CD14-positive monocyte (primary cell): ENCODE data around the gene GNAT3. TPM values are rescaled to one million over a fixed set of nuclear protein-coding genes. Genes with fewer than 3 reads are reported as not detected.

Experiments
- DNase-seq, 3 donors: peaks; one replicate each; pipeline ENCODE4 v3.0.0-alpha.2; 2011 to 2022
- H2AFZ ChIP-seq: 2 replicates; pipeline ENCODE4 v1.6.0; 2012; ENCODE audit warnings: mild to moderate bottlenecking, low read depth, low read length, inconsistent platforms; ENCODE audit not compliant: insufficient read depth, poor library complexity, severe bottlenecking
- H3K27ac ChIP-seq, 2 donors: 1 replicate in 1 of 2; 2 replicates in 1 of 2; pipeline ENCODE4 v1.5.1; 2012 to 2013; ENCODE audit warnings: low read length in 2 of 2, control low read depth in 1 of 2, inconsistent platforms in 1 of 2, low read depth in 1 of 2, mild to moderate bottlenecking in 1 of 2
- H3K27me3 ChIP-seq, 2 donors: one replicate each; pipeline versions ENCODE4 v1.6.0 to v1.6.1; 2011 to 2013; ENCODE audit warnings: low read length in 2 of 2; ENCODE audit not compliant: control insufficient read depth in 2 of 2, insufficient read depth in 2 of 2
- H3K36me3 ChIP-seq, 2 donors: replicated peaks in 1 of 2; 1 replicate in 1 of 2; 2 replicates in 1 of 2; pipeline versions ENCODE4 v1.5.1 to v1.6.1; 2012 to 2013; ENCODE audit warnings: low read length in 2 of 2, control low read depth in 1 of 2, inconsistent platforms in 1 of 2, mild to moderate bottlenecking in 1 of 2; ENCODE audit not compliant: insufficient read depth in 2 of 2, control insufficient read depth in 1 of 2
- H3K4me1 ChIP-seq, 2 donors: 1 replicate in 1 of 2; 2 replicates in 1 of 2; pipeline versions ENCODE4 v1.5.1 to v1.6.1; 2012 to 2013; ENCODE audit warnings: low read length in 2 of 2, control low read depth in 1 of 2, inconsistent platforms in 1 of 2, mild to moderate bottlenecking in 1 of 2, moderate library complexity in 1 of 2; ENCODE audit not compliant: insufficient read depth in 2 of 2, control insufficient read depth in 1 of 2
- H3K4me2 ChIP-seq: replicated peaks from 2 replicates; pipeline ENCODE3; 2012; ENCODE audit warnings: low read length, moderate library complexity, mild to moderate bottlenecking; ENCODE audit not compliant: poor library complexity, severe bottlenecking; ENCODE audit errors: extremely low read depth
- H3K4me3 ChIP-seq, 3 experiments: fragments of 200-600 bp in 1 of 3; sonication (generic) in 1 of 3; replicated peaks in 1 of 3; 1 replicate in 2 of 3; 2 replicates in 1 of 3; pipeline ENCODE4 v1.5.1; 2011 to 2013; ENCODE audit warnings: low read length in 3 of 3, mild to moderate bottlenecking in 3 of 3, control low read depth in 2 of 3, low read depth in 2 of 3, inconsistent platforms in 1 of 3, moderate library complexity in 1 of 3
- H3K79me2 ChIP-seq: 2 replicates; pipeline ENCODE4 v1.6.0; 2012; ENCODE audit warnings: mild to moderate bottlenecking, control low read depth, inconsistent platforms, low read length, moderate library complexity; ENCODE audit not compliant: insufficient read depth
- H3K9ac ChIP-seq: 2 replicates; pipeline ENCODE4 v1.6.0; 2017; ENCODE audit warnings: low read length, mild to moderate bottlenecking; ENCODE audit not compliant: insufficient read depth, poor library complexity, severe bottlenecking
- H3K9me3 ChIP-seq, 2 donors: replicated peaks in 1 of 2; 1 replicate in 1 of 2; 2 replicates in 1 of 2; pipeline versions ENCODE4 v1.5.1 to v1.6.1; 2012 to 2013; ENCODE audit warnings: low read length in 2 of 2, control low read depth in 1 of 2; ENCODE audit not compliant: control insufficient read depth in 1 of 2, insufficient read depth in 1 of 2
- H4K20me1 ChIP-seq: 2 replicates; pipeline ENCODE4 v1.6.0; 2012; ENCODE audit warnings: mild to moderate bottlenecking, low read length, control low read depth, moderate library complexity; ENCODE audit not compliant: insufficient read depth
- H3K27ac Mint-ChIP-seq, 7 donors: one replicate each; pipeline ENCODE4 v1.8.0; 2020; ENCODE audit warnings: mild to moderate bottlenecking in 7 of 7, mixed read lengths in 7 of 7, moderate library complexity in 6 of 7, inconsistent platforms in 2 of 7
- H3K27me3 Mint-ChIP-seq, 3 donors: one replicate each; pipeline ENCODE4 v1.8.0; 2021 to 2022; ENCODE audit warnings: low read depth in 3 of 3, mild to moderate bottlenecking in 3 of 3, mixed read lengths in 3 of 3, moderate library complexity in 3 of 3, inconsistent platforms in 1 of 3
- H3K36me3 Mint-ChIP-seq, 2 donors: one replicate each; pipeline ENCODE4 v1.8.0; 2020; ENCODE audit warnings: mixed read lengths in 2 of 2, inconsistent platforms in 1 of 2, mild to moderate bottlenecking in 1 of 2
- H3K4me1 Mint-ChIP-seq: one replicate; pipeline ENCODE4 v1.8.0; 2020; ENCODE audit warnings: mild to moderate bottlenecking, mixed read lengths
- H3K4me3 Mint-ChIP-seq, 2 donors: one replicate each; pipeline ENCODE4 v1.8.0; 2020; ENCODE audit warnings: mild to moderate bottlenecking in 2 of 2, mixed read lengths in 2 of 2, moderate library complexity in 1 of 2
- H3K9me3 Mint-ChIP-seq, 7 donors: one replicate each; pipeline ENCODE4 v1.8.0; 2020 to 2022; ENCODE audit warnings: mixed read lengths in 7 of 7, mild to moderate bottlenecking in 6 of 7, moderate library complexity in 6 of 7, inconsistent platforms in 2 of 7
- WGBS: methylation state at CpG from one replicate; pipeline ENCODE4 v1.1.5; 2013; ENCODE audit warnings: missing lambda C conversion rate; ENCODE audit not compliant: insufficient coverage; 5-methylcytosine and 5-hydroxymethylcytosine counted together
- intact Hi-C, 2 donors: fragments of 100-400 bp; cut with micrococcal nuclease; formaldehyde crosslinking; loops; one replicate each; pipeline versions ENCODE4 v1.15.0 to v1.15.1; 2023
- polyA plus RNA-seq, 3 donors: library from polyadenylated mRNA; depleted of rRNA in 1 of 3; unstranded in 2 of 3; stranded (reverse) in 1 of 3; fragments of 300-500 nt in 2 of 3; fragments of >200 nt in 1 of 3; fragmentation: Illumina TruSeq in 2 of 3; gene quantifications; 1 replicate in 2 of 3; 2 replicates in 1 of 3; pipeline ENCODE4 v1.2.3, GENCODE V29; 2012 to 2021
- TF ChIP-seq, protein P1 (sequence below): fragments of 200-600 bp; IDR thresholded peaks from one replicate; pipeline ENCODE4 v1.8.0; 2022; ENCODE audit warnings: antibody characterized with exemption, mild to moderate bottlenecking

GNAT3 gene
- polyA plus RNA-seq, 3 donors = not detected

DNA sequence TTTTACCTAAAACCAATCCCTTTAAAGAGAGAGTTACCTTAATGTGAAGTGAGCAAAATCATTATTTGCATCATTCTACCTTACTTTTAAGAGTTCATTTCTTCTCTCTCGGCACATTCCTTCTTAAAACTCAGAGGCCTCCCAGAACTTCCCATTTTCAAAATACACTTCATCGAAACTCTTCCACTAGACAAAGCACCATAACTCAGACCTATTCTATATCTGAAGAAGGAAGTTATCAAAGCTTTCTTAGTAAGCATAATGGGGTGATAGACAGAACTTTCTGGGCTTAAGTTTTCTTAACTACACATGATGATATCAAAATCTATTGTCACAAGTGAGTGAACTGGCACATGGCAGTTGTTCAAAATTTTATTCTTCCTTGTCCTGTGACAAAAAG, 24.6 kb upstream of the GNAT3 start:
- no peaks in the 10 kb centered on the region for H3K27me3 ChIP-seq
- intact Hi-C loops = no loop called here
- peak overlapping the region; percentile 11 for H3K4me2 ChIP-seq
- no peak overlapping the region for H3K27ac Mint-ChIP-seq
- H3K36me3 ChIP-seq = no peaks in the 10 kb centered on the region
- no peak overlapping the region for H3K9ac ChIP-seq
- no peaks in the 10 kb centered on the region for H4K20me1 ChIP-seq
- no peak overlapping the region for H3K4me3 Mint-ChIP-seq
- no peak overlapping the region for H3K27ac ChIP-seq
- peaks cover 4 to 15% (median 9%) of the 10 kb centered on the region in 7 donors for H3K9me3 Mint-ChIP-seq
- DNase-seq = peak; percentile 12 to 19 (median 17)
- H3K36me3 Mint-ChIP-seq = no peaks in the 10 kb centered on the region
- TF ChIP-seq, protein P1, sequence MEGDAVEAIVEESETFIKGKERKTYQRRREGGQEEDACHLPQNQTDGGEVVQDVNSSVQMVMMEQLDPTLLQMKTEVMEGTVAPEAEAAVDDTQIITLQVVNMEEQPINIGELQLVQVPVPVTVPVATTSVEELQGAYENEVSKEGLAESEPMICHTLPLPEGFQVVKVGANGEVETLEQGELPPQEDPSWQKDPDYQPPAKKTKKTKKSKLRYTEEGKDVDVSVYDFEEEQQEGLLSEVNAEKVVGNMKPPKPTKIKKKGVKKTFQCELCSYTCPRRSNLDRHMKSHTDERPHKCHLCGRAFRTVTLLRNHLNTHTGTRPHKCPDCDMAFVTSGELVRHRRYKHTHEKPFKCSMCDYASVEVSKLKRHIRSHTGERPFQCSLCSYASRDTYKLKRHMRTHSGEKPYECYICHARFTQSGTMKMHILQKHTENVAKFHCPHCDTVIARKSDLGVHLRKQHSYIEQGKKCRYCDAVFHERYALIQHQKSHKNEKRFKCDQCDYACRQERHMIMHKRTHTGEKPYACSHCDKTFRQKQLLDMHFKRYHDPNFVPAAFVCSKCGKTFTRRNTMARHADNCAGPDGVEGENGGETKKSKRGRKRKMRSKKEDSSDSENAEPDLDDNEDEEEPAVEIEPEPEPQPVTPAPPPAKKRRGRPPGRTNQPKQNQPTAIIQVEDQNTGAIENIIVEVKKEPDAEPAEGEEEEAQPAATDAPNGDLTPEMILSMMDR = no peak
- peaks cover 0 to 4% (median 0%) of the 10 kb centered on the region in 3 donors for H3K27me3 Mint-ChIP-seq
- peaks cover 0 to 11% of the 10 kb centered on the region in 2 donors for H3K9me3 ChIP-seq
- H3K79me2 ChIP-seq = no peaks in the 10 kb centered on the region
- peaks cover 19 to 28% of the 10 kb centered on the region in 2 donors for H3K4me1 ChIP-seq
- no peaks in the 10 kb centered on the region for H3K4me1 Mint-ChIP-seq
- H2AFZ ChIP-seq = no peak overlapping the region
- WGBS = 20% methylated on average over 1 of the region's 2 CpGs
- H3K4me3 ChIP-seq = no peak overlapping the region

DNA sequence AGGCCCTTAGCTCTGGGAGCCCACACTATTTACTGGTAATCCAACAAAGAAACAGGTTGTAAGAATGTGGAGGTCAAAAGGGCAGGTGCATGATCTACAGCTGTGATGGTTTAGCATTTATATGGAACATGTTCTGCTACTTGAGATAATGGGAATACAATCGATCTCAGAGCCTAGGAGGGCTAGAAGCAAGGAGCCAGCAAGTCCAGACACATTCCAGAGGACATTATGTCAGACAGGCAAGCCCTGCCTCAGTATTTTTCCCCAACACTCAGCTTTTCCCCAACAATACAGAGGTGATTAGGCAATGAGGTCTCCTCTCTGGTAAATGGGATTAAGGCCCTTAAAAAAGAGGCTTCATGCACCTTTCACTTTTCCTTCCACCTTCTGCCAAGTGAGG, 21.4 kb upstream of the GNAT3 start:
- H4K20me1 ChIP-seq = no peaks in the 10 kb centered on the region
- no peak overlapping the region for H3K27ac Mint-ChIP-seq
- H3K36me3 Mint-ChIP-seq = no peaks in the 10 kb centered on the region
- H3K9me3 Mint-ChIP-seq = peaks cover 5 to 21% (median 18%) of the 10 kb centered on the region in 7 donors
- no peak overlapping the region for H3K9ac ChIP-seq
- WGBS = no CpG with 5 or more reads among the region's 1 CpG
- H3K27me3 Mint-ChIP-seq = peaks cover 0 to 4% (median 2%) of the 10 kb centered on the region in 3 donors
- peaks cover 0 to 11% of the 10 kb centered on the region in 2 donors for H3K9me3 ChIP-seq
- no peak overlapping the region for H3K4me3 Mint-ChIP-seq
- H3K27ac ChIP-seq = no peak overlapping the region
- H3K4me3 ChIP-seq = no peak overlapping the region
- DNase-seq = no peak
- TF ChIP-seq, protein P1 = no peak
- H3K27me3 ChIP-seq = no peaks in the 10 kb centered on the region
- H3K4me1 ChIP-seq = peaks cover 16 to 24% of the 10 kb centered on the region in 2 donors
- H3K79me2 ChIP-seq = no peaks in the 10 kb centered on the region
- H2AFZ ChIP-seq = no peak overlapping the region
- H3K4me2 ChIP-seq = no peak overlapping the region
- no peaks in the 10 kb centered on the region for H3K4me1 Mint-ChIP-seq
- intact Hi-C loops = no loop called here
- H3K36me3 ChIP-seq = no peaks in the 10 kb centered on the region
